ENCODE measurements around the gene IGF2BP2.

IGF2BP2 gene

GRCh38 chr3:185734725-185735096, 90.1 kb downstream of the IGF2BP2 start:
- no peak for DNase-seq (ENCODE audit: low read depth in 2 of 2)

- DNase-seq (ENCODE audit: low read depth in 2 of 2): no peak
Measured at GRCh38 chr3:185733980-185734724, 90.7 kb downstream of the IGF2BP2 start.

GRCh38 chr3:185732782-185733181, 92.1 kb downstream of the IGF2BP2 start:
- DNase-seq (ENCODE audit: low read depth in 2 of 2): no peak

GRCh38 chr3:185730550-185730949, 94.3 kb downstream of the IGF2BP2 start:
- DNase-seq (ENCODE audit: low read depth in 2 of 2): no peak

- DNase-seq (ENCODE audit: low read depth in 2 of 2): no peak
Measured at GRCh38 chr3:185729337-185730055, 95.3 kb downstream of the IGF2BP2 start.

- no peak for DNase-seq (ENCODE audit: low read depth in 2 of 2)
Measured at GRCh38 chr3:185728630-185729336, 96.1 kb downstream of the IGF2BP2 start.

GRCh38 chr3:185727873-185728272, 97.0 kb downstream of the IGF2BP2 start:
- no peak for DNase-seq (ENCODE audit: low read depth in 2 of 2)

- DNase-seq (ENCODE audit: low read depth in 2 of 2): no peak
Measured at GRCh38 chr3:185726254-185726967, 98.4 kb downstream of the IGF2BP2 start.

- DNase-seq (ENCODE audit: low read depth in 2 of 2): no peak
Measured at GRCh38 chr3:185724761-185725160, 100.1 kb downstream of the IGF2BP2 start.

GRCh38 chr3:185724251-185724650, 100.6 kb downstream of the IGF2BP2 start:
- no peak for DNase-seq (ENCODE audit: low read depth in 2 of 2)

- no peak for DNase-seq (ENCODE audit: low read depth in 2 of 2)
Measured at GRCh38 chr3:185722881-185723280, 102.0 kb downstream of the IGF2BP2 start.

GRCh38 chr3:185721970-185722369, 102.9 kb downstream of the IGF2BP2 start:
- DNase-seq (ENCODE audit: low read depth in 2 of 2): no peak

- DNase-seq (ENCODE audit: low read depth in 2 of 2): no peak
Measured at GRCh38 chr3:185720326-185720725, 104.5 kb downstream of the IGF2BP2 start.

- DNase-seq (ENCODE audit: low read depth in 2 of 2): no peak
Measured at GRCh38 chr3:185718736-185719593, 105.9 kb downstream of the IGF2BP2 start.

GRCh38 chr3:185717627-185718402, 107.0 kb downstream of the IGF2BP2 start:
- DNase-seq (ENCODE audit: low read depth in 2 of 2): no peak

- DNase-seq (ENCODE audit: low read depth in 2 of 2): no peak
Measured at GRCh38 chr3:185717121-185717520, 107.7 kb downstream of the IGF2BP2 start.

GRCh38 chr3:185716436-185717108, 108.3 kb downstream of the IGF2BP2 start:
- no peak for DNase-seq (ENCODE audit: low read depth in 2 of 2)

GRCh38 chr3:185715091-185715490, 109.8 kb downstream of the IGF2BP2 start:
- no peak for DNase-seq (ENCODE audit: low read depth in 2 of 2)

GRCh38 chr3:185714085-185714484, 110.8 kb downstream of the IGF2BP2 start:
- no peak for DNase-seq (ENCODE audit: low read depth in 2 of 2)

- DNase-seq (ENCODE audit: low read depth in 2 of 2): no peak
Measured at GRCh38 chr3:185713015-185713414, 111.8 kb downstream of the IGF2BP2 start.
